ENCODE results near the gene CENATAC.

- TF ChIP-seq CTCF (IDR thresholded peaks at IDR 0.05; ENCODE audit: low read length) (no peak), EZH2 (optimal IDR thresholded peaks at IDR 0.05; ENCODE audit: low read depth, low read length) (no peak), EZH2phosphoT487 (IDR thresholded peaks at IDR 0.05; ENCODE audit: low read length) (no peak)
Measured at GRCh38 chr11:119046489-119046888, 48.6 kb downstream of the CENATAC start.
